Measurements from ENCODE around the gene ODF4.

Gene ODF4

GRCh38 chr17:8332688-8333087 lies 7.0 kb upstream of the ODF4 start:
- H4K8ac ChIP-seq (ENCODE audit: low read length), result no peak overlapping the region
- H2BK12ac ChIP-seq (ENCODE audit: low read length in 2 of 2), result no peak overlapping the region
- no peak overlapping the region for H3K23ac ChIP-seq (ENCODE audit: low read length in 2 of 2)
- peaks cover under 1 to 11% of the 10 kb centered on the region in 2 experiments for H3K27me3 ChIP-seq (ENCODE audit: control insufficient read depth in 1 of 2, insufficient read depth in 1 of 2, low read length in 2 of 2)
- H3K79me1 ChIP-seq (replicated peaks; ENCODE audit: low read length, poor library complexity, severe bottlenecking), result peaks cover 3% of the 10 kb centered on the region
- H3K18ac ChIP-seq (ENCODE audit: low read depth in 1 of 2, low read length in 2 of 2), result no peak overlapping the region
- H3K4me3 ChIP-seq (ENCODE audit: insufficient read depth in 1 of 2, low read depth in 1 of 2, low read length in 2 of 2), result no peak overlapping the region
- no peak overlapping the region for H2BK120ac ChIP-seq (ENCODE audit: low read depth, low read length)
- H2BK5ac ChIP-seq (ENCODE audit: low read depth, low read length, poor library complexity, severe bottlenecking), result no peak overlapping the region
- H3K4me2 ChIP-seq (ENCODE audit: low read length, poor library complexity, severe bottlenecking), result no peak overlapping the region
- no peak overlapping the region for H3K4ac ChIP-seq (ENCODE audit: low read depth in 1 of 2, low read length in 2 of 2)
- H2BK15ac ChIP-seq (ENCODE audit: low read depth, poor library complexity, severe bottlenecking), result no peak overlapping the region
- H3K14ac ChIP-seq (ENCODE audit: low read length in 2 of 2), result no peak overlapping the region
- H2AFZ ChIP-seq (ENCODE audit: low read depth, low read length), result no peak overlapping the region
- no peaks in the 10 kb centered on the region for H3K9me3 ChIP-seq (ENCODE audit: control insufficient read depth, low read length)
- H3K4me1 ChIP-seq (ENCODE audit: control insufficient read depth, insufficient read depth, low read depth, low read length), result no peaks in the 10 kb centered on the region
- WGBS, result 55% methylated on average over 5 of the region's 5 CpGs
- H3K9ac ChIP-seq (ENCODE audit: low read length), result no peak overlapping the region
- no peak overlapping the region for H3K27ac ChIP-seq (ENCODE audit: low read length, poor library complexity, severe bottlenecking)
- no peak overlapping the region for H2AK5ac ChIP-seq (ENCODE audit: low read length, severe bottlenecking)
- H4K91ac ChIP-seq (ENCODE audit: low read length), result no peak overlapping the region
- no peak for DNase-seq
- no peaks in the 10 kb centered on the region for H3K36me3 ChIP-seq (ENCODE audit: control insufficient read depth in 1 of 2, insufficient read depth in 2 of 2, low read depth in 1 of 2, low read length in 2 of 2)

- Histone ChIP-seq H2BK12ac (ENCODE audit: low read length in 2 of 2) (no peak overlapping the region), H4K8ac (ENCODE audit: low read length) (no peak overlapping the region), H3K4me1 (ENCODE audit: control insufficient read depth, insufficient read depth, low read depth, low read length) (no peaks in the 10 kb centered on the region), H3K4ac (ENCODE audit: low read depth in 1 of 2, low read length in 2 of 2) (no peak overlapping the region), H3K9me3 (ENCODE audit: control insufficient read depth, low read length) (no peaks in the 10 kb centered on the region), H3K27ac (ENCODE audit: low read length, poor library complexity, severe bottlenecking) (no peak overlapping the region), H3K36me3 (ENCODE audit: control insufficient read depth in 1 of 2, insufficient read depth in 2 of 2, low read depth in 1 of 2, low read length in 2 of 2) (no peaks in the 10 kb centered on the region), H3K18ac (ENCODE audit: low read depth in 1 of 2, low read length in 2 of 2) (peak overlapping the region in 1 of 2 experiments; percentile 2), H4K91ac (ENCODE audit: low read length) (no peak overlapping the region), H3K4me2 (ENCODE audit: low read length, poor library complexity, severe bottlenecking) (no peak overlapping the region), H3K79me1 (replicated peaks; ENCODE audit: low read length, poor library complexity, severe bottlenecking) (no peaks in the 10 kb centered on the region), H2BK15ac (ENCODE audit: low read depth, poor library complexity, severe bottlenecking) (no peak overlapping the region), H2BK5ac (ENCODE audit: low read depth, low read length, poor library complexity, severe bottlenecking) (no peak overlapping the region), H3K14ac (ENCODE audit: low read length in 2 of 2) (no peak overlapping the region), H3K9ac (ENCODE audit: low read length) (no peak overlapping the region), H2AK5ac (ENCODE audit: low read length, severe bottlenecking) (no peak overlapping the region), H2AFZ (ENCODE audit: low read depth, low read length) (no peak overlapping the region), H2BK120ac (ENCODE audit: low read depth, low read length) (no peak overlapping the region), H3K23ac (ENCODE audit: low read length in 2 of 2) (no peak overlapping the region), H3K27me3 (ENCODE audit: control insufficient read depth in 1 of 2, insufficient read depth in 1 of 2, low read length in 2 of 2) (peaks cover 7 to 17% of the 10 kb centered on the region in 2 experiments), H3K4me3 (ENCODE audit: insufficient read depth in 1 of 2, low read depth in 1 of 2, low read length in 2 of 2) (no peak overlapping the region)
- DNase-seq, result no peak
- 98% methylated on average over 4 of the region's 4 CpGs for WGBS
Measured at GRCh38 chr17:8333281-8333680, 6.4 kb upstream of the ODF4 start.

- Histone ChIP-seq H3K4ac (ENCODE audit: low read depth in 1 of 2, low read length in 2 of 2) (peak overlapping the region in 1 of 2 experiments; percentile 25), H3K23ac (ENCODE audit: low read length in 2 of 2) (no peak overlapping the region), H2AFZ (ENCODE audit: low read depth, low read length) (no peak overlapping the region), H2AK5ac (ENCODE audit: low read length, severe bottlenecking) (no peak overlapping the region), H3K9ac (ENCODE audit: low read length) (peak overlapping the region; percentile 50), H2BK12ac (ENCODE audit: low read length in 2 of 2) (no peak overlapping the region), H3K4me1 (ENCODE audit: control insufficient read depth, insufficient read depth, low read depth, low read length) (peaks cover 5% of the 10 kb centered on the region), H2BK5ac (ENCODE audit: low read depth, low read length, poor library complexity, severe bottlenecking) (no peak overlapping the region), H3K79me1 (replicated peaks; ENCODE audit: low read length, poor library complexity, severe bottlenecking) (no peaks in the 10 kb centered on the region), H3K27ac (ENCODE audit: low read length, poor library complexity, severe bottlenecking) (no peak overlapping the region), H3K4me3 (ENCODE audit: insufficient read depth in 1 of 2, low read depth in 1 of 2, low read length in 2 of 2) (peak overlapping the region in 1 of 2 experiments; percentile 57), H2BK15ac (ENCODE audit: low read depth, poor library complexity, severe bottlenecking) (no peak overlapping the region), H4K8ac (ENCODE audit: low read length) (no peak overlapping the region), H3K36me3 (ENCODE audit: control insufficient read depth in 1 of 2, insufficient read depth in 2 of 2, low read depth in 1 of 2, low read length in 2 of 2) (no peaks in the 10 kb centered on the region), H3K9me3 (ENCODE audit: control insufficient read depth, low read length) (no peaks in the 10 kb centered on the region), H3K18ac (ENCODE audit: low read depth in 1 of 2, low read length in 2 of 2) (peak overlapping the region in 1 of 2 experiments; percentile 29), H4K91ac (ENCODE audit: low read length) (no peak overlapping the region), H3K4me2 (ENCODE audit: low read length, poor library complexity, severe bottlenecking) (no peak overlapping the region), H2BK120ac (ENCODE audit: low read depth, low read length) (no peak overlapping the region), H3K14ac (ENCODE audit: low read length in 2 of 2) (no peak overlapping the region), H3K27me3 (ENCODE audit: control insufficient read depth in 1 of 2, insufficient read depth in 1 of 2, low read length in 2 of 2) (peaks cover 7 to 17% of the 10 kb centered on the region in 2 experiments)
- WGBS, result 60% methylated on average over 11 of the region's 11 CpGs
- DNase-seq, result no peak
Measured at GRCh38 chr17:8337802-8338752, 1.6 kb upstream of the ODF4 start.

- H2BK120ac ChIP-seq (ENCODE audit: low read depth, low read length), result no peak overlapping the region
- H2BK15ac ChIP-seq (ENCODE audit: low read depth, poor library complexity, severe bottlenecking), result no peak overlapping the region
- H3K4me1 ChIP-seq (ENCODE audit: control insufficient read depth, insufficient read depth, low read depth, low read length), result peaks cover 5% of the 10 kb centered on the region
- WGBS, result 84% methylated on average over 3 of the region's 5 CpGs
- H4K8ac ChIP-seq (ENCODE audit: low read length), result no peak overlapping the region
- peaks cover 7 to 17% of the 10 kb centered on the region in 2 experiments for H3K27me3 ChIP-seq (ENCODE audit: control insufficient read depth in 1 of 2, insufficient read depth in 1 of 2, low read length in 2 of 2)
- H2AFZ ChIP-seq (ENCODE audit: low read depth, low read length), result no peak overlapping the region
- DNase-seq, result no peak
- no peak overlapping the region for H3K27ac ChIP-seq (ENCODE audit: low read length, poor library complexity, severe bottlenecking)
- H3K36me3 ChIP-seq (ENCODE audit: control insufficient read depth in 1 of 2, insufficient read depth in 2 of 2, low read depth in 1 of 2, low read length in 2 of 2), result no peaks in the 10 kb centered on the region
- H4K91ac ChIP-seq (ENCODE audit: low read length), result peak overlapping the region; percentile 14
- H3K4ac ChIP-seq (ENCODE audit: low read depth in 1 of 2, low read length in 2 of 2), result peak overlapping the region in 1 of 2 experiments; percentile 25
- no peaks in the 10 kb centered on the region for H3K9me3 ChIP-seq (ENCODE audit: control insufficient read depth, low read length)
- no peak overlapping the region for H2AK5ac ChIP-seq (ENCODE audit: low read length, severe bottlenecking)
- H2BK5ac ChIP-seq (ENCODE audit: low read depth, low read length, poor library complexity, severe bottlenecking), result no peak overlapping the region
- no peak overlapping the region for H3K18ac ChIP-seq (ENCODE audit: low read depth in 1 of 2, low read length in 2 of 2)
- no peak overlapping the region for H3K4me3 ChIP-seq (ENCODE audit: insufficient read depth in 1 of 2, low read depth in 1 of 2, low read length in 2 of 2)
- H3K79me1 ChIP-seq (replicated peaks; ENCODE audit: low read length, poor library complexity, severe bottlenecking), result no peaks in the 10 kb centered on the region
- H2BK12ac ChIP-seq (ENCODE audit: low read length in 2 of 2), result no peak overlapping the region
- H3K4me2 ChIP-seq (ENCODE audit: low read length, poor library complexity, severe bottlenecking), result no peak overlapping the region
- no peak overlapping the region for H3K14ac ChIP-seq (ENCODE audit: low read length in 2 of 2)
- peak overlapping the region; percentile 50 for H3K9ac ChIP-seq (ENCODE audit: low read length)
- no peak overlapping the region for H3K23ac ChIP-seq (ENCODE audit: low read length in 2 of 2)
Measured at GRCh38 chr17:8338753-8339140, 893 bp upstream of the ODF4 start.
